Activated naive CD8-positive, alpha-beta T cell treated with anti-CD3 and anti-CD28 coated beads for 36 hours (primary cell): ENCODE results near the gene DDA1. TPM values are rescaled to one million over a fixed set of nuclear protein-coding genes. Genes with fewer than 3 reads are reported as not detected.

Source experiments
- DNase-seq: peaks from one replicate; pipeline ENCODE4 v3.0.0; 2021
- H3K27ac Mint-ChIP-seq: one replicate; pipeline ENCODE4 v1.8.0; 2022; ENCODE audit warnings: mild to moderate bottlenecking, moderate library complexity, mixed read lengths
- H3K27me3 Mint-ChIP-seq: one replicate; pipeline ENCODE4 v1.8.0; 2022; ENCODE audit warnings: mild to moderate bottlenecking, mixed read lengths
- H3K36me3 Mint-ChIP-seq: one replicate; pipeline ENCODE4 v1.8.0; 2021; ENCODE audit warnings: mild to moderate bottlenecking, mixed read lengths
- H3K4me1 Mint-ChIP-seq: one replicate; pipeline ENCODE4 v1.8.0; 2021; ENCODE audit warnings: mixed read lengths
- H3K4me3 Mint-ChIP-seq: one replicate; pipeline ENCODE4 v1.8.0; 2022; ENCODE audit warnings: mild to moderate bottlenecking, moderate library complexity, mixed read lengths
- H3K9me3 Mint-ChIP-seq: one replicate; pipeline ENCODE4 v1.8.0; 2022; ENCODE audit warnings: mixed read lengths
- total RNA-seq, 2 experiments: library from RNA; stranded (reverse); gene quantifications; one replicate each; pipeline ENCODE4 v1.2.3, GENCODE V29; 2021

The DDA1 gene
- total RNA-seq, 2 experiments from 2014 or later: 41.0 to 43.6 TPM

GRCh38 chr19:17314007-17314593 is 4.7 kb downstream of the DDA1 start:
- no peaks in the 10 kb centered on the region for H3K9me3 Mint-ChIP-seq
- H3K4me3 Mint-ChIP-seq: no peak overlapping the region
- DNase-seq: no peak
- peaks cover 15% of the 10 kb centered on the region for H3K4me1 Mint-ChIP-seq
- H3K36me3 Mint-ChIP-seq: peaks cover 15% of the 10 kb centered on the region
- no peak overlapping the region for H3K27ac Mint-ChIP-seq
- no peaks in the 10 kb centered on the region for H3K27me3 Mint-ChIP-seq

GRCh38 chr19:17318966-17319365 is 9.6 kb downstream of the DDA1 start:
- Mint-ChIP-seq H3K36me3 (peaks cover 12% of the 10 kb centered on the region), H3K9me3 (no peaks in the 10 kb centered on the region), H3K27ac (no peak overlapping the region), H3K4me3 (no peak overlapping the region), H3K27me3 (no peaks in the 10 kb centered on the region), H3K4me1 (peaks cover 4% of the 10 kb centered on the region)
- no peak for DNase-seq

- H3K9me3 Mint-ChIP-seq: no peaks in the 10 kb centered on the region
- H3K4me1 Mint-ChIP-seq: peaks cover 4% of the 10 kb centered on the region
- DNase-seq: no peak
- H3K27ac Mint-ChIP-seq: no peak overlapping the region
- peaks cover 12% of the 10 kb centered on the region for H3K36me3 Mint-ChIP-seq
- no peak overlapping the region for H3K4me3 Mint-ChIP-seq
- H3K27me3 Mint-ChIP-seq: no peaks in the 10 kb centered on the region
Observed at GRCh38 chr19:17319473-17320238, 10.3 kb downstream of the DDA1 start.

GRCh38 chr19:17320435-17320834 is 11.1 kb downstream of the DDA1 start:
- H3K9me3 Mint-ChIP-seq: no peaks in the 10 kb centered on the region
- H3K36me3 Mint-ChIP-seq: peaks cover 11% of the 10 kb centered on the region
- peaks cover 4% of the 10 kb centered on the region for H3K4me1 Mint-ChIP-seq
- H3K4me3 Mint-ChIP-seq: no peak overlapping the region
- no peak overlapping the region for H3K27ac Mint-ChIP-seq
- no peaks in the 10 kb centered on the region for H3K27me3 Mint-ChIP-seq
- no peak for DNase-seq

- Mint-ChIP-seq H3K4me1 (peaks cover 4% of the 10 kb centered on the region), H3K27ac (peak overlapping the region; percentile 23), H3K36me3 (peaks cover 3% of the 10 kb centered on the region), H3K9me3 (no peaks in the 10 kb centered on the region), H3K27me3 (no peaks in the 10 kb centered on the region), H3K4me3 (no peak overlapping the region)
- no peak for DNase-seq
Observed at GRCh38 chr19:17321655-17322489, 12.5 kb downstream of the DDA1 start.

- Mint-ChIP-seq H3K4me3 (peak overlapping the region; percentile 29), H3K4me1 (peaks cover 4% of the 10 kb centered on the region), H3K9me3 (no peaks in the 10 kb centered on the region), H3K27ac (no peak overlapping the region), H3K27me3 (no peaks in the 10 kb centered on the region), H3K36me3 (peaks cover 3% of the 10 kb centered on the region)
- no peak for DNase-seq
Observed at GRCh38 chr19:17322854-17323253, 13.5 kb downstream of the DDA1 start.

GRCh38 chr19:17323300-17323963 is 14.1 kb downstream of the DDA1 start:
- H3K27ac Mint-ChIP-seq: no peak overlapping the region

GRCh38 chr19:17323964-17324332 is 14.6 kb downstream of the DDA1 start:
- Mint-ChIP-seq H3K36me3 (peaks cover 3% of the 10 kb centered on the region), H3K27ac (no peak overlapping the region), H3K9me3 (no peaks in the 10 kb centered on the region), H3K4me3 (no peak overlapping the region), H3K27me3 (no peaks in the 10 kb centered on the region), H3K4me1 (peaks cover 4% of the 10 kb centered on the region)
- DNase-seq: peak; percentile 42

More at GRCh38 chr19:17323300-17323963, 14.1 kb downstream of the DDA1 start:
- Mint-ChIP-seq H3K27me3 (no peaks in the 10 kb centered on the region), H3K4me3 (peak overlapping the region; percentile 47), H3K36me3 (peaks cover 3% of the 10 kb centered on the region), H3K4me1 (peaks cover 4% of the 10 kb centered on the region), H3K9me3 (no peaks in the 10 kb centered on the region)
- no peak for DNase-seq

- H3K9me3 Mint-ChIP-seq: no peaks in the 10 kb centered on the region
- H3K27me3 Mint-ChIP-seq: no peaks in the 10 kb centered on the region
- DNase-seq: no peak
- peaks cover 4% of the 10 kb centered on the region for H3K4me1 Mint-ChIP-seq
- no peak overlapping the region for H3K4me3 Mint-ChIP-seq
- H3K27ac Mint-ChIP-seq: no peak overlapping the region
- peaks cover 3% of the 10 kb centered on the region for H3K36me3 Mint-ChIP-seq
Observed at GRCh38 chr19:17324357-17325114, 15.2 kb downstream of the DDA1 start.

GRCh38 chr19:17325133-17325532 is 15.8 kb downstream of the DDA1 start:
- Mint-ChIP-seq H3K36me3 (peaks cover 3% of the 10 kb centered on the region), H3K9me3 (no peaks in the 10 kb centered on the region), H3K4me3 (no peak overlapping the region), H3K4me1 (peaks cover 4% of the 10 kb centered on the region), H3K27me3 (no peaks in the 10 kb centered on the region), H3K27ac (no peak overlapping the region)
- DNase-seq: no peak

GRCh38 chr19:17325881-17326594 is 16.7 kb downstream of the DDA1 start:
- H3K4me1 Mint-ChIP-seq: peaks cover 7% of the 10 kb centered on the region
- DNase-seq: no peak
- no peak overlapping the region for H3K27ac Mint-ChIP-seq

GRCh38 chr19:17326595-17326966 is 17.2 kb downstream of the DDA1 start:
- no peak overlapping the region for H3K4me3 Mint-ChIP-seq
- DNase-seq: no peak
- H3K9me3 Mint-ChIP-seq: no peaks in the 10 kb centered on the region
- H3K27ac Mint-ChIP-seq: no peak overlapping the region
- H3K27me3 Mint-ChIP-seq: no peaks in the 10 kb centered on the region
- peaks cover 3% of the 10 kb centered on the region for H3K36me3 Mint-ChIP-seq
- H3K4me1 Mint-ChIP-seq: peaks cover 7% of the 10 kb centered on the region

More at GRCh38 chr19:17325881-17326594, 16.7 kb downstream of the DDA1 start:
- no peaks in the 10 kb centered on the region for H3K27me3 Mint-ChIP-seq
- H3K36me3 Mint-ChIP-seq: peaks cover 3% of the 10 kb centered on the region
- H3K9me3 Mint-ChIP-seq: no peaks in the 10 kb centered on the region
- H3K4me3 Mint-ChIP-seq: no peak overlapping the region

GRCh38 chr19:17327068-17327653 is 17.8 kb downstream of the DDA1 start:
- no peak overlapping the region for H3K4me3 Mint-ChIP-seq
- peaks cover 3% of the 10 kb centered on the region for H3K36me3 Mint-ChIP-seq
- peaks cover 7% of the 10 kb centered on the region for H3K4me1 Mint-ChIP-seq
- H3K27me3 Mint-ChIP-seq: no peaks in the 10 kb centered on the region
- H3K9me3 Mint-ChIP-seq: no peaks in the 10 kb centered on the region
- H3K27ac Mint-ChIP-seq: no peak overlapping the region
- no peak for DNase-seq
